Transverse colon (tissue), 4 donors: ENCODE results near the gene SELENOI. TPM values are rescaled to one million over a fixed set of nuclear protein-coding genes. Genes with fewer than 3 reads are reported as not detected.

Experiments used
- DNase-seq: peaks from one replicate; pipeline ENCODE4 v3.0.0-alpha.2; 2019
- H3K27ac ChIP-seq, 4 donors: fragments of 200-600 bp; sonication (generic); 2 replicates each; pipeline ENCODE4 v1.5.1; 2016 to 2018; ENCODE audit warnings: inconsistent platforms in 4 of 4
- H3K27me3 ChIP-seq: fragments of 200-600 bp; sonication (generic); 2 replicates; pipeline ENCODE4 v1.5.1; 2017; ENCODE audit warnings: inconsistent platforms
- H3K36me3 ChIP-seq, 4 donors: fragments of 200-600 bp; sonication (generic); 2 replicates each; pipeline ENCODE4 v1.5.1; 2017 to 2019; ENCODE audit warnings: inconsistent platforms in 4 of 4
- H3K4me1 ChIP-seq, 4 donors: fragments of 200-600 bp; sonication (generic); 2 replicates each; pipeline ENCODE4 v1.5.1; 2017 to 2020; ENCODE audit warnings: inconsistent platforms in 4 of 4
- H3K4me3 ChIP-seq, 4 donors: fragments of 200-600 bp; sonication (generic); 1 replicate in 1 of 4; 2 replicates in 3 of 4; pipeline versions ENCODE4 v1.5.1 to v1.6.1; 2017 to 2019; ENCODE audit warnings: inconsistent platforms in 4 of 4
- H3K9me3 ChIP-seq, 2 donors: fragments of 200-600 bp; sonication (generic); 2 replicates each; pipeline ENCODE4 v1.5.1; 2017 to 2019; ENCODE audit warnings: inconsistent platforms in 2 of 2
- EP300 ChIP-seq: sonication (generic); formaldehyde crosslinking; IDR thresholded peaks from one replicate; pipeline ENCODE4 v1.6.1; 2017; ENCODE audit warnings: antibody characterized with exemption, low read depth
- POLR2A ChIP-seq: fragments of 450-650 bp; IDR thresholded peaks from one replicate; pipeline ENCODE4 v1.6.1; 2016; ENCODE audit warnings: antibody characterized with exemption, mild to moderate bottlenecking, moderate library complexity
- POLR2AphosphoS5 ChIP-seq, 3 donors: sonication (generic); formaldehyde crosslinking; IDR thresholded peaks; one replicate each; pipeline ENCODE4 v1.6.1; 2016; ENCODE audit warnings: antibody characterized with exemption in 3 of 3
- WGBS, 2 donors: methylation state at CpG; one replicate each; pipeline ENCODE4 v1.1.5; 2018; ENCODE audit warnings: low coverage in 1 of 2; 5-methylcytosine and 5-hydroxymethylcytosine counted together
- in situ Hi-C, 4 donors: fragments of 200-750 bp; cut with MboI; loops; one replicate each; pipeline versions ENCODE4 v1.15.0 to v1.15.1; 2017; ENCODE audit warnings: low sequenced_read_pairs in 3 of 4, low pct_ligation_motif_present in 1 of 4, low pct_unique_long_range_greater_than_20kb in 1 of 4
- intact Hi-C: fragments of 100-400 bp; cut with DNase I; formaldehyde crosslinking; loops from one replicate; pipeline ENCODE4 v1.15.1; 2023; ENCODE audit warnings: low total_unique reads
- total RNA-seq, 4 donors: library from RNA; depleted of rRNA; stranded (reverse); fragments of >200 nt; gene quantifications; one replicate each; pipeline ENCODE4 v1.1.0, GENCODE V29; 2016
- TF ChIP-seq, protein P1 (sequence below), 5 experiments: fragments of 200-600 bp in 3 of 5; fragments of 450-650 bp in 2 of 5; sonication (generic) in 3 of 5; IDR thresholded peaks; 1 replicate in 2 of 5; 2 replicates in 3 of 5; pipeline ENCODE4 v1.5.1; 2016 to 2017; ENCODE audit warnings: antibody characterized with exemption in 5 of 5, inconsistent platforms in 3 of 5, mild to moderate bottlenecking in 2 of 5, moderate library complexity in 1 of 5

Gene SELENOI
- total RNA-seq, 4 donors from 2014 or later: 12.1 to 37.4 (median 26.9) TPM

DNA sequence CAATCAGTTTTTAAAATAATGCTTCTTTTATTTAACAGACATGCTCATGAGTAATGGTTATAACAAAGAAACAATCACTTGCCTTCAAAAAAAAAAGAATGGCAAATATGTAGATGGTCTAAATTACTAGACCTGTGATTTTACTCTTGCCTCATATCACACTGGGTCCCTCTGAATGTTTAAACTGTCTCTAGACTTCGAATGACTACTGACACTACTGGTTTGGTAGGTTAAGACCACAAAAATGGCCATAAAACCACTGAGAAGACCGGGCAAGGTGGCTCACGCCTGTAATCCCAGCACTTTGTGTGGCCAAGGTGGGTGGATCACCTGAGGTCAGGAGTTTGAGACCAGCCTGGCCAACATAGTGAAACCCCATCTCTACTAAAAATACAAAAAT lies 5.1 kb upstream of the SELENOI start:
- Histone ChIP-seq H3K27ac (no peak overlapping the region), H3K4me1 (peaks cover 8 to 13% (median 10%) of the 10 kb centered on the region in 4 donors), H3K36me3 (no peaks in the 10 kb centered on the region), H3K4me3 (no peak overlapping the region), H3K9me3 (no peaks in the 10 kb centered on the region), H3K27me3 (no peaks in the 10 kb centered on the region)
- in situ Hi-C loops (loop anchor here in 2 of 4 donors (25.0 kb wide), 2 partner anchors 104 to 379 kb away; partner anchors contain the start of genes HADHA (in 1 of the 2) and HADHB (in 1 of the 2)), intact Hi-C loops (no loop called here)
- no peak for DNase-seq
- WGBS, 2 donors: 40 to 68% methylated on average over 2 to 3 of the region's 3 CpGs
- TF ChIP-seq, protein P1, sequence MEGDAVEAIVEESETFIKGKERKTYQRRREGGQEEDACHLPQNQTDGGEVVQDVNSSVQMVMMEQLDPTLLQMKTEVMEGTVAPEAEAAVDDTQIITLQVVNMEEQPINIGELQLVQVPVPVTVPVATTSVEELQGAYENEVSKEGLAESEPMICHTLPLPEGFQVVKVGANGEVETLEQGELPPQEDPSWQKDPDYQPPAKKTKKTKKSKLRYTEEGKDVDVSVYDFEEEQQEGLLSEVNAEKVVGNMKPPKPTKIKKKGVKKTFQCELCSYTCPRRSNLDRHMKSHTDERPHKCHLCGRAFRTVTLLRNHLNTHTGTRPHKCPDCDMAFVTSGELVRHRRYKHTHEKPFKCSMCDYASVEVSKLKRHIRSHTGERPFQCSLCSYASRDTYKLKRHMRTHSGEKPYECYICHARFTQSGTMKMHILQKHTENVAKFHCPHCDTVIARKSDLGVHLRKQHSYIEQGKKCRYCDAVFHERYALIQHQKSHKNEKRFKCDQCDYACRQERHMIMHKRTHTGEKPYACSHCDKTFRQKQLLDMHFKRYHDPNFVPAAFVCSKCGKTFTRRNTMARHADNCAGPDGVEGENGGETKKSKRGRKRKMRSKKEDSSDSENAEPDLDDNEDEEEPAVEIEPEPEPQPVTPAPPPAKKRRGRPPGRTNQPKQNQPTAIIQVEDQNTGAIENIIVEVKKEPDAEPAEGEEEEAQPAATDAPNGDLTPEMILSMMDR (IDR thresholded peaks at IDR 0.05): no peak
- TF ChIP-seq POLR2A (no peak), POLR2AphosphoS5 (IDR thresholded peaks at IDR 0.05) (no peak), EP300 (no peak)

- Histone ChIP-seq H3K36me3 (no peaks in the 10 kb centered on the region), H3K4me3 (peak overlapping the region; percentile 40 to 91 (median 90)), H3K9me3 (no peaks in the 10 kb centered on the region), H3K27me3 (no peaks in the 10 kb centered on the region), H3K4me1 (peaks cover 21 to 33% (median 23%) of the 10 kb centered on the region in 4 donors), H3K27ac (peak overlapping the region; percentile 94 to 98 (median 98))
- intact Hi-C loops: no loop called here
- WGBS, 2 donors: 35 to 38% methylated on average over 15 to 17 of the region's 17 CpGs
- peak; percentile 51 for DNase-seq
- TF ChIP-seq POLR2AphosphoS5 (IDR thresholded peaks at IDR 0.05): no peak
- TF ChIP-seq EP300: no peak
- in situ Hi-C loops: loop anchor here in 2 of 4 donors (25.0 kb wide), 2 partner anchors 107 to 382 kb away; partner anchors contain the start of genes HADHA (in 1 of the 2) and HADHB (in 1 of the 2)
Measured at GRCh38 chr2:26344581-26345282, 1.2 kb upstream of the SELENOI start.

GRCh38 chr2:26345283-26345544 lies 729 bp upstream of the SELENOI start:
- 0% methylated on average over 9 of the region's 9 CpGs; no CpG with 5 or more reads in 1 of the 2 donors for WGBS, 2 donors
- intact Hi-C loops: no loop called here
- TF ChIP-seq EP300 (no peak), POLR2A (no peak), POLR2AphosphoS5 (IDR thresholded peaks at IDR 0.05) (no peak)
- TF ChIP-seq, protein P1 (IDR thresholded peaks at IDR 0.05): no peak

DNA sequence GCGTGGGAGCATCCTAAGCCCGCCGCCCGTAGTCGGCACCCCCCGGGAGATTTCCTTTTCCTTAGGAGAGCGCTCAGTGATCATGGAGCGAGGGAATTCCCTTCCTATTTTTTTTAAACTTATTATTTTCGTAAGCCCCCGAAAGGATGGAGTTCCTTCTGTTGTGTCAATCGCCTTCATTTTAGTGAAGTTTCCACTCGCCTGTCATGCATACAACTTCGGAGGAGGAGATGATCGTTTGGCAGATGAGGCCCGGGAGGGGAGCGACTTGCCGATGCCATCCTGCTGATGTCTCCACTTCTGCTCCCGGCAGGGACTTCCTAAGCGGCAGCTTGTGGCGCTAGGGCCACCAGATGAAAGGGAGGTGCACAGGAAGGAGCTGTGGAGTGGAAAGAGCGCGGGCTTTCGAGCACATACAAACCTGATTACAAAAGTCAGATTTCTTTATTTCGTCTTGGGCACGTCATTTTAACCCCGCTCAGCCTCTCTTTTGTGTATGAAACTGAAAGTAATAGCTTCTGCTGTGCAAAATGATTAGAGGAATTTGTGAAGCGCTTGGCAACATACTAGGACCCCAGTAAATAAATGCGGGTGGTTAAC lies 611 bp downstream of the SELENOI start, which contains the start of gene ADGRF3:
Gene ADGRF3 (minus strand): TSS at position 336 of the 600 bp plus-strand sequence. CDS start 555 bp downstream, outside the sequence.
- H3K4me3 ChIP-seq: peak within 1 kb of the TSS; percentile 83 to 91 (median 90)
- H3K27ac ChIP-seq: peak within 1 kb of the TSS; percentile 94 to 98 (median 98)
- WGBS, 2 donors: 1% methylated on average over 28 of the region's 28 CpGs; no CpG with 5 or more reads in 1 of the 2 donors
- H3K36me3 ChIP-seq: no peaks in the 10 kb centered on the region
- no peaks in the 10 kb centered on the region for H3K27me3 ChIP-seq
- intact Hi-C loops (no loop called here), in situ Hi-C loops (loop anchor here in 2 of 4 donors (25.0 kb wide), 2 partner anchors 109 to 384 kb away; partner anchors contain the start of genes HADHA (in 1 of the 2) and HADHB (in 1 of the 2))
- DNase-seq: peak; percentile 75
- TF ChIP-seq, protein P1 (IDR thresholded peaks at IDR 0.05): no peak
- TF ChIP-seq POLR2AphosphoS5 (IDR thresholded peaks at IDR 0.05): peak in 2 of 3 donors; percentile 54 to 61
- H3K4me1 ChIP-seq: peaks cover 21 to 33% (median 23%) of the 10 kb centered on the region in 4 donors
- no peaks in the 10 kb centered on the region for H3K9me3 ChIP-seq

More at GRCh38 chr2:26345283-26345544, 729 bp upstream of the SELENOI start:
- DNase-seq: no peak
- Histone ChIP-seq H3K9me3 (no peaks in the 10 kb centered on the region), H3K4me1 (peaks cover 21 to 33% (median 23%) of the 10 kb centered on the region in 4 donors), H3K4me3 (peak overlapping the region; percentile 40 to 91 (median 90)), H3K27ac (peak overlapping the region; percentile 94 to 98 (median 98)), H3K36me3 (no peaks in the 10 kb centered on the region), H3K27me3 (no peaks in the 10 kb centered on the region)
- in situ Hi-C loops: loop anchor here in 2 of 4 donors (25.0 kb wide), 2 partner anchors 108 to 383 kb away; partner anchors contain the start of genes HADHA (in 1 of the 2) and HADHB (in 1 of the 2)
